Hematopoietic multipotent progenitor cell (in vitro differentiated cells): Measurements from ENCODE around the gene NPBWR2. TPM values are rescaled to one million over a fixed set of nuclear protein-coding genes. Genes with fewer than 3 reads are reported as not detected.

ENCODE experiments used
- DNase-seq, 3 donors: peaks; one replicate each; pipeline ENCODE4 v3.0.0-alpha.2; 2011 to 2015; ENCODE audit warnings: low read depth in 2 of 3, low spot score in 2 of 3
- total RNA-seq: library from RNA; depleted of rRNA; stranded (reverse); fragments of >200 nt; gene quantifications from one replicate; pipeline ENCODE4 v1.2.3, GENCODE V29; 2012

NPBWR2 gene
- total RNA-seq, 1 donor: 0.27 TPM

DNA sequence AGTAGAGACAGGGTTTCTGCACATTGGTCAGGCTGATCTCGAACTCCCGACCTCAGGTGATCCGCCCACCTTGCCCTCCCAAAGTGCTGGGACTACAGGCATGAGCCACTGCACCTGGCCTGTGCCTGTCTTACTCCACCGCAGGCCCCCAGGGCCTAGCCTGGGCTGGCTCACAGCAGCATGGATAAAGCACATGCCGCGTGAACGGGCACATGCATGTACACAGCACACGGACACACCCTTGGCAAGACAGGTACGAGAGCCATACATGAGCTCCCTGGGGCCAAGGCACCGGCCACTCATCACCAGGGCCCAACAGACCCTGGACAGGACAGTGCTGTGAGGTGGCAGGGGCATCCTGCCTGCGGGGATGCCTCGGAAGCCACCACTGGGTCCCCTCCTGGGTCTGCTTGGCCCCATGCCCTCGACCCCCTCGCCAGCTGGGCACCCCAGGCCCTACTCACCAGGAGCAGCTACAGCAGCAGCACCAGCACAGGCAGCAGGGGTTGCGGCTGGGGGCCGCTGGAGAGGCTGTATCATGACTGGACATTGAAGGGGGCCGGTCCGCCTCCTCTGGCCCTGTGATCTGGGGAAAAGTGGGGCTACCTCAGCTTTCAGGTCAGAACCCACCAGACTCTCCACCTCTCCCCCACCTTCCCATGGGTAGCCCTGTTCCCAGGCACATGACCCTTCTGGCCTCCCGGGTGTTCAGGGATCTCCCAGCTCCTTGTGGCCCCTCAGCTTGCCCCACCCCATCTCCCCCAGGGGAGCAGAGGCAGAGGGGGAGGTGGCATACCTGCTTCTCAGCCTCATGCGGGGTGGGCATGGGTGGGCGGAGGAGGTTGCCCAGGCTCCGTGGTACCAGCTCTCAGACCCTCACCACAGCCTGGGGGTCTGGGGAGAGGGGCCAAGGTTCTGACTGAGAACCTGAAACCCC lies 31.0 kb downstream of the NPBWR2 start:
- no peak for DNase-seq

DNA sequence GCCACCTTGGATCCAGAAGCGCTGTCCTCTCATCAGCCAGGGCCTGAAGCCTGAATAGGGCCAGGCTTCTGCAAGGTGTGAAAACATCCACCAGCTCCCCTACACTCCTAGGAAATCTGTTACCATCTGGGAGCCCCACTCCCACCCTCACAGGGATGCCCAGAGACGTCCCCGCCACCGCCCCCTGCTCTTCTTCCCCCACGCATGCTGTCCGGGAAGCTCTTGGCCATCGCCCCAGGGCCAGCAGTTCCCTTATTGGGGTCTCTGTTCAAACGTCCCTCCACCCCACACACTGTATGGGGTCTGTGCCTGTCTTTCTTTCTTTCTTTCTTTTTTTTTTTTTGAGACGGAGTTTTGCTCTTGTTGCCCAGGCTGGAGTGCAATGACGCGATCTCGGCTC lies 31.8 kb downstream of the NPBWR2 start:
- DNase-seq: no peak

DNA sequence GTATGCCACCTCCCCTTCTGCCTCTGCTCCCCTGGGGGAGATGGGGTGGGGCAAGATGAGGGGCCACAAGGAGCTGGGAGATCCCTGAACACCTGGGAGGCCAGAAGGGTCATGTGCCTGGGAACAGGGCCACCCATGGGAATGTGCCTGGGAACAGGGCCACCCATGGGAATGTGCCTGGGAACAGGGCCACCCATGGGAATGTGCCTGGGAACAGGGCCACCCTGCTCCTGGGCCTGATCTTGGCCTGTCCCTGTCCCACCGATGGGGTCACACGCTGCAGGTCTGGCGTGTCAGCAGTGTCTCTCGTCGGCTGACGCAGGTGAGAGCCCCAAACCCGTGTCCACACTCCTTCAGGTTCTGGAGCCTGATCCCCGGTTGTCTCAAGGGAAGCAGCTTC lies 32.4 kb downstream of the NPBWR2 start:
- no peak for DNase-seq

DNA sequence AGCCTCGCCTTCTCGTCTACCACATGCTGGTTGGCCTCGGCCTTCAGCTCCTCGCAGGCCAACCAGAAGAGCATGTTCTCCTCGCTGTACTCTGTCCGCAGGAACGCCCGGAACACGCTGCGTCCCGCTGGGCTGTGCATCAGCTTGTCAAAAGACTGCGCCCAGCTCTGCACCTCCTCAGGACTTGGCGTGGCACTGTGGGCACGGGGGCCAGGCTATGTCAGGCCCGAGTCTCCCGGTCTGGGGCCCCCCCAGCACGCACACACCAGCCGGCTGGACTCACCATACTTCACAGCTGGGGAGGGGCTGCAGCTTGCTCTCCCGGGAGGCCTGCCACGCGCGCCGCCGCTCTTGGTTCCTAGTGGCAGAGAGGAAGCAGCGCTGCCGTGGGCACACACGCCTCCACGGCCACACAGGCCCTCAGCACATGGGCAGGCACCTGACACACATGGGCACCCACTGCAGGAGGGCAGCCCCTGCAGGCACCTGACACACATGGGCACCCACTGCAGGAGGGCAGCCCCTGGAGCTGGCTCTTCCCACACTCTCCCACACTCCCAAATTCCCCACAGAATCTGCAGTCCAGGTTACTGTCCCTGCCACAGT lies 33.1 kb downstream of the NPBWR2 start:
- no peak for DNase-seq

DNA sequence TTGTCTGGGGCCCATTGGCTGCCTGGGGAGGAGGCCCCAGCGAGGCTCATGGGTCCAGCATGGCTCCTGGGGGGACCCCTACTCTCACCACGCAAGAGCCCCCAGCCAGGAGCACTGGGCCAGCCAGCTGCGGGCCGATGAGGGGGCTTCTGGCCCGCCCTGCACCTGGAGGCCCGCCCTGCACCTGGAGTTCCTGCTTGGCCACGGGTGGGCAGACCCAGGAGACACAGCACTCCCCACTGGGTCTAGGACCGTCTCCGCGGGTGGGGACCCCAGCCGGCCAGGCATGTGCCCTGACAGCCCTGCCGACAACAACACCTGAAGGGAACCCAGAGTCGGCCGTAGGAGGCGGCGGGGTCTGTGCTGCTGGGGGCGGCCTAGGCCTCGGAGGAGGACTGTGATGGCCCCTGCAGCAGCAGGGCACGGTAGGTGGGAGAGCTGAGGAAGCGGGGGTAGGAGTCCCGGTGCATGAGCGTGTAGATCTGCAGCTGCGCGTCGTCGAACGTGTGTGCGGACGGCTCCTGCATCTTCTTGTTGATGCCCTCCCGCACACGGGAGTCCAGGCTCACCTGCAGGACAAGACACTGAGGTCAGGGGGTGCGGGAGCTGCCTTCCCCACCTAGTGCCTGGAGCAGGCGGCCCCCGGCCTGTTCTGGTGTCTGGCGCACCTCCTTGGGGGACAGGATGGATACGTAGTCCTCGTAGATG lies 33.7 kb downstream of the NPBWR2 start:
- no peak for DNase-seq

DNA sequence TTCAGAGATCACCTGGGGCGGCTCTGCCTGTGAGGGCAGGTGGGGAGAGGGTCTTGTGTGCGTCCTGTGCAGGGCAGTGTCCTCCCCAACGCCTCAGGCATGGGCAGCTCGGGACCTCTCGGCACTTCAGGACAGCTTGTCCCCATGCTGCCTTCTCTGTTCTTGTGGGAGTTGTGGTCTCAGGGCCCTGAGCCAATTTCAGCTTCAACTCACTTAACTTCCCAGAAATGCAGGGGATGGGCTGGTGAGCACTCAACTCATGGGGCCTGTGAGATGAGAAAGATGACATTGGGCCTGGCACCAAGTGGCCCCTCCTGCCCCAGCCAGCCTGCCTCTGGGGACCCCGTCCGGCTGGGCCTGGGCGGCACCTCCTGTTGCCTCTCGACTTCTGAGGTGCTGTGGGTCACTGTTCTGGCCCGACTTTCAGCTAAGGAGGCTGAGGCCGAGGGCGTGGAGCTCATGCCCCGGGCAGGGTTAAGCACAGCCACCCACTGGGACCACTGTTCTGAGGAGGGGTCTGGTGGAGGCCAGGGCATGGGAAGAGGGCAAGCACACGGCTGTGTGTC lies 34.8 kb downstream of the NPBWR2 start:
- DNase-seq: no peak

DNA sequence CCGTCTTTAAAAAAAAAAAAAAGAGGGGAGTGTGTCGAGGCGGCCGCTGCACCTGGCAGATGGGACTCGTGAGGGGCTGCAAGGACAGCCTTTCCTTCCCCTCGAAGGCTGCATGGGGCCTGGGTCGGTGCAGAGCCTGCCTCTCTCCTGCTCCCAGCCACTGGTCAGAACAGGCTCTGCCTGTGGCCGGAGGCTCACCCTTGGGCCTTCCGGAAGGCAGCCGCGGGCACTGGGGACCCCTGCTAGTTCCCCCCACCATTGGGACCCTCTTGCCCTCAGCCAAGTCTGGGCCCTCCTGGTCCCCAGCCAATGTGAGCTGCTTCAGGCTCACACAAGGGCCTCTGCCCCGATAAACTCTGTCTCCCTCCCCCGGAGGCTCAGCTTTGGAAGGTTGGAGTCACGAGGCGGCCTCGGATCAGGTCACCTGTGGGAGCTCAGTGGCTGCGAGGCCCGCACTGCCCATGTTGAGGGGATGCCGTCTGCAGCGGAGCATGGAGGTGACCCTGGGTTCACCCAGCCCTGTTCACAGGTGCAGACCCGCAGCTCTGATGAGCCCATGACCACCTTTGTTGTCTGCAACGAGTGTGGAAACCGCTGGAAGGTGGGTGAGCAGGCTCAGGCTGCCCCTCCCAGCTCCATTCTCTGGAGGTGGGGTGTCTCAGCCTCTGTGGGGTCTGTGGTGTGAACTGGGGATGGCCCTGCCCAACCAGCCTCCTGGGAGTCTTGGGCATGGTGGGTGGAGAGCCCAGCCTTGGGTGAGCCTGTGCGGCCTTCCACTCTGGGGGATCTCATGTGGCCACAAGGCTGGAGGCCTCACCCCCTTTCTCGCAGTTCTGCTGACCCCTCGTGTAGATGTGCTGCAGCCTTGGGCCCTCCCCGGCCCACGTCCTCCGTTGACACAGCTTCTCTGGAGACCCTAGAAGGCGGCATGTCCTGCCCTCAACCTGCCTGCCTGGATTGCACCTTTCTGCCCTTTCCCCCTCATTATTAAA lies 35.7 kb downstream of the NPBWR2 start:
- no peak for DNase-seq

DNA sequence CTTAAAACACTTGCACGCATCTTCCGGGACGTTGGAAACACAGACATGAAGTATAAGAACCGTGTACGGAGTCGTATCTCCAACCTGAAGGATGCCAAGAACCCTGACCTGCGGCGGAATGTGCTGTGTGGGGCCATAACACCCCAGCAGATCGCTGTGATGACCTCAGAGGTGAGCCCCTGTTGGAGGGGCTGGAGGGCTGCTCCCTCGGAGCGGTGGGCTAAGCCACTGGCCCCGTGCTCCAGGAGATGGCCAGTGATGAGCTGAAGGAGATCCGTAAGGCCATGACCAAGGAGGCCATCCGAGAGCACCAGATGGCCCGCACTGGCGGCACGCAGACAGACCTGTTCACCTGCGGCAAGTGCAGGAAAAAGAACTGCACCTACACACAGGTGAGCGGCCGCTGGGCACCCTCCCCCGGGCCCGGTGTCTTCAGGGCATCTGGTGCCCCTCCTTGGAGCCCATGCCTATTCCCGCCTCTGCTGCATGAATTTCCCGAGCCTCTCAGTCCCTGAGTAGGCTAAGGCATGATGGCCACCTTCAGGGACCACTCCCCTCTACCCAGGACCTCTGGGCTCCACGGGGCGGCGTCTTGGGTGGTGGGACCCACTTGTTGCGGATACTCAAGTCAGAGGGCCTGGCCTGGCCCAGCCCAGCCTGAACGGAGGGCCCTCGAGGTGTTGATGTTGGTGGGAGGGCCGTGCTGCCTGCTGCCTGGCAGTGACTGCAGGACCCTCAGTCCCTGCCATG lies 36.9 kb downstream of the NPBWR2 start:
- no peak for DNase-seq

DNA sequence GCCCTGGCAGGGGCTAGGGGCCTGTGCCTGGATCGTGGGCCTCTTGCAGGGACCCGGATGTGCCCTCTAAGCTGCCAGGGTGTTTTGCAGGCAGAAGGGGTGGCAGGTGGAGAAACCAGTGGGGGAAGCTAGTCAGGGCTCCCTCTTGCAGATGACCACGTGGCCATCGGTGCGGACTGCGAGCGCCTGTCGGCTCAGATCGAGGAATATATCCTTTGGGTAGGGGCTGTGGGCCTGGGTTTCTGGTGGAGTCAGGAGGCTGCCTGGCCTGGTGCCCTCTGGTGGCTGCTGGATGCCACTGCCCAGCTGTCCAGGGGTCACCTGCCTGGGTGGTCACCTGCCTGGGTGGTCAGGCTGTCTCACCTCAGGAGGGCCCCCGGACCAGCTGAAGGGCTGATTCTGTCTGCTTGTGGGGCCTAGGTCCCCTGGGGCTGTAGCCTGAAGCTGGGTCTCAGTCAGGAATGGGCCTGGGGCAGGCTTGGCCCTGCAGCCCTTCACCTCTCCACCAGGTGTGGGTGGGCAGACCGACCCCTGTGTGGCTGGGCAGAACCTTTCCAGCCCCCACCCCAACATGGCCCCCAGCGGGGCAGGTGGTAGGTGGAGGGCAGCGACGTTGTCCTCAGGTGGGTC lies 37.6 kb downstream of the NPBWR2 start:
- no peak for DNase-seq

DNA sequence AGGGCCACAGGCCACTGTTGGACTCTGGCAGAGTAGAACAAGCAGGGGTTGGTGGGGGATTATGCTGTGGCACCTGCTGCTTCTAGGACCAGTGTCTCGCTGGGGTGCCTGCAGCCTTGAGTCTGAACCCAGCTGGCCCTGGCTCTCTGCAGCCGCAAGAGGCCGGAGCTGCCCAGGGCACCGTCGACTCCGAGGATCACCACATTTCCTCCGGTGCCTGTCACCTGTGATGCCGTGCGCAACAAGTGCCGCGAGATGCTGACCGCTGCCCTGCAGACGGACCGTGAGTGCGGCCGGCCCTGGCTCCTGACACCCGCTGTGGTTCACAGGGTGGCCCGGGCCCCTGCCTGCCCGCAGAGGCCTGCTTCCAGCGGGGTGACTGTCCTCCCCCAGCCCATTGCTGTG lies 38.2 kb downstream of the NPBWR2 start:
- no peak for DNase-seq

DNA sequence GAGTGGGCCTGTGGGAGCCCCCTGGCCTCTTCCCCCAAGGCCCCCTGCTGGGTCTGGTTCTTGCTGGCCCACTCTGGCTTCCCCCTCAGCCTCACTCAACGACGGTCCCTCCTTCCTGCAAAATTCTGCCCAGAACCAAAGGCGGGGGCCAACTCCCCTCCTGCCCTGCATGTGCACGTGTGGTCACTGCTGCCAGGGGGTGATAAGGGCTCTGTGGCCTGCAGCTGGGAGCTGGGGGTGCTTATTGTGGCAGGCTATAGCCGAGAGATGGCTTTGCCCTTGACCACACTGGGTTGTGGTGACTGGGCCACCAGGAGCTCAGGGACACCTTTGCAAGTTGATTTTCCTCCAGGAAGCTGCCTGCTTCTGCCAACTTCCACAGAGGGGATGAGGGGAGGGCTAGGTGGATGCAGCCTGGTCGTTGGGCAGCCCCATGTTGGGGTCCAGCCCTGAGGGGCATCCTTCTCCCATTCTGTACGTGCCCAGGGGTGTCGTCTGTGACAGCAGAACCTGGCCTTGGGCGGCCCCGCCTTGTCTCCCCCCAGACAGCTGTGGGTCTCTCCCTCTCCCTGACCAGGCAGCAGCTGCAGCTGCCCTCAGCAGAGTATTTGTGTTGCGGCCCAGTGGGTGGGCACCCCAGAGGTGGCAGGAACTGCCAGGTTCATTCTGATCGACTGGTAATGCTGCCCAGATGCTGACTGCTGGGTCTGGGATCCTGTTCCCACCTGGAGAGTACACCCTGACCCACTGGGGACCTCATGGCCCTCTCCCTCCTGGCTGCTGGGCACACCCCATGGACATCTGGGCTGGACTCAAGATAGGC lies 38.8 kb downstream of the NPBWR2 start:
- peak in 1 of 3 donors; percentile 60 for DNase-seq

DNA sequence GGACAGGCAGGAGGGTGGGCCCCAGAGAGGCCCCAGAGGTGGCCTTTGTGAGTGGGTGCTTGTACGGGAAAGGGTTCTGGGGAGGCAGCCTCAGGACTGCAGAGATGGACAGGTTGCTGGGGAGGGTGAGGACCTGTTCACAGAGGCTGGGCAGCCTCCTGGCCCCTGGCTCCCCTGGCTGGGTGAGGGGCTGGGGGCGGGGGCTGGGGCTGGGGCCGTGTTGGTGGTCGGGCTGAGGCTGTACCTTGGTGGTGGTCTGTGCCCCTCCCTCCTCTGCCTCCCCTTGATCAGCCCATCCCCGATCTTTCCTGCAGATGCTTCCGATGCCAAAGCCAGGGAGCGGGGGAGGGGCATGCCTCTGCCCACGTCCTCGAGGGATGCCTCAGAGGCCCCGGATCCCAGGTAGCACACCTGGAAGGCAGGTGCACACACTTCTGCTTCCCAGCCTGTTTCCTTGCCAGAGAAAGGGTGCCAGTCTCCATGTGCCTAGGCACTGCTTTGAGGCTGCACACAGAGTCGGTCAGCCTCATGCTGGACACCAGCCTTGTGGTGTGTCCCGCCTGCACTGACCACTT lies 39.5 kb downstream of the NPBWR2 start:
- no peak for DNase-seq

DNA sequence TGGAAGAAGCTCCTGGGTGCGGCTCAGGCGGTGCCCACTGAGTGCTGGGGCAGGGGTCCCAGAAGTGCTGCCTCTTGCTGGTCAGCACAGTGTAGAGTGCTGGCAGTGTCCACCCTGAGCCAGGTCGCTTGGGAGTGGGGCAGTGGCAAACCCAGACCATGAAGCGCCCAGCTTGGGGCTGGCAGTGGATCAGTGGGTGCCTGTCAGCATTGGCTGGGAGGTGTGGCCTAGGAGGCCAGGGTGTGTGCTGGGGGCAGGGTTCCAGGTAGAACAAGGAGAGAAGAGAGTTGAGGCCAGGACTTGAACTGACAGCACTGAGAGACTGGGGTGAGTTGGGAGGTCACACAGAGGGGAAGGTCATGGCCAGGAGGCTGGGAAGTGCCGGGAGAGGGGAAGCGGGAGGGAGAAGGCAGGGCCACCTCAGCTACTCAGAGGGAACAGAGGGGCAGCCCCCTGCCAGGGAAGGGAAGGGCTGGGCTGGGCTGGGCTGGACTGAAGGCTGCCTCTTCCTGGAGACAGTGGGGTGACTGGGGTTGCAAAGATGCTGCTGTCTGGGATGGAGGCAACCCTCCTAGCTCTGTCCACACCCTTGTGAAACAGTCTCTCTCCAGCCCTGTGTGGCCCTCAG lies 40.2 kb downstream of the NPBWR2 start:
- no peak for DNase-seq

DNA sequence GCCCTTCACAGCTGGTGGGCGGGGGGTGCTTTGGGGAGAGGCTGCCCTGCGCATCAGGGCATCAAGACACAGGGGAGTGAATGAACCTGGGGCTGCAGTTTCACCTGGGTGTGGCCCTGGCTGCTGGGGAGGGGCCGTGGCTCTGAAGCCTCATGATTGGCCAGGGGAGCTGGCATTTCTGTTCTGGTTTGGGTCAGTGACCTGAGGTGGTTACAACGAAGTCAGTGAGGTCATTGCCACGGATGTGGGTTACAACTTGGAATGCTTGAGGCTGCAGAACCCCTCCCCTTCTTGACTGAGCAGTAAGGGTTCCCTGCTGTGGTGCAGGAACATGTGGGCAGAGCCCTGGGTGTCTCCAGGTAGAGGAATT lies 41.4 kb downstream of the NPBWR2 start:
- peak in 1 of 3 donors; percentile 52 for DNase-seq

DNA sequence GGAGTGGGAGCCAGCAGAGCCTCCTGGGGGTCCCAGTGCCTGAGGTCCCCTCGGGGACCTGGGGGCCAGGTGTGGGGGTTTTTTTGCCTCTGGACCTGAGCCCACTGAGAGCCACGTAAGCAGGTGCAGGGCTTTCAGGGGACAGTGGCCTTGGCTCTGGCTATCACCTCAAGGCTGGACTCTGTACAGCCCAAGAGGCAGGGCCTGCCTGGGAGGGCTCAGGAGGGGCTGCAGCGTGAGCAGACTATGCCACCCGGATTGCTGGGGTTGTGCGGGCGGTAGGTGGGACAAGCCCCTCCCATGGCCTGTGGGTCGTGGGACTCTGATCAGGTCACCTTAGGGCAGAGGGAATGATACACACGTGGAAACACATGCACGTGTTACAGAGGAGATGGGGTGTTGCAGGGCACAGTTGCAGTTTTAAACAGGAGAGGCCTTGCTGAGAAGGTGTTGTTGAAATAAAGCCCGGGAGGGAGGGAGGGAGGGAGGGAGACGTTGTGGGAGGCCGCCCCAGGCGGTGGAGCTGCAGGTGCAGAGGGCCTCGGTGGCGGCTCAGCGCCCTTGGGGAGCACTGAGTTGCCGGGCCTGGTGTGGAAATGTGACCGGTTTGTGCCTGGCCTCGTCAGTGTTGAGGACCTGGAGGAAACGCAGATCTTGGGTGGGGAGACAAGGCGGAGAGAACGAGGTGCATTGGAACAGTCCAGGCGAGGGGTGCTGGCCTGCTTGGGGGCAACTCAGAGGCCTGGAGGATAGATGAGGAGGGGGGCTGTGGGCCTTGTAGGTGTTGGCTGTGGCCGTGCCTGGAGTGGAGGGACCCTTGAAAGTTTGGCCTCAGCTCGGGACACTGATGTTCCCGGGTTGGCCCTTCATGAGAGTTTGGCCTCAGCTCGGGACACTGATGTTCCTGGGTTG lies 42.0 kb downstream of the NPBWR2 start:
- no peak for DNase-seq

DNA sequence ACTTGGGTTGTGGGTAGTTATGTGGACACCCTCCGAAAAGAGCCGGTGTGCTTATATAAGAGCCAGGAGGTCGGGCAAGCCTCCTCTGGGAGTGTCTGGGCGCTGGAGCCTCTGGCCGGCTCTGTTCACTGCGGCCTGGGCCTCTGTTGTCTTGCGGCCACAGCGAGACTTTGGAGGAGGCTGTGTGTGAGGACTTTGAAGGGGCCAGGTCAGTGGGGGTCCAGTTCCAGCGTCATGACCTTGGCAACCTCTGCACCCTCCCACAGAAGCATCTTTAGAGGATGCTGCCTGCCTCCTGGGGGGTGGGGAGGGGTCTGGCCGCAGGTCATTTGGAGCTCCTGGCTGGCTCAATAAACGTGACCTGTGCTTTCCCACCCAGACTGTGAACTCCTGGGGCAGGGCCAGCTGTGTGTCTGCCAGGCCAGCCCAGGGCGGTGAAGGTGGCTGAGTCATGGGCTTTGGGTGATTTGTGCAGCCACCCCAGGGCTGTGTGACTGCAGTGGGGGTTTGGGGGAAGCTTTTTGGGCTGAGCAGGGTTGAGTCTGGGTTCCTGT lies 43.1 kb downstream of the NPBWR2 start:
- no peak for DNase-seq
